HG03064 (cell line): Measurements from ENCODE around the gene LDLRAD4.

Experiments
- ATAC-seq: cut with Tn5 transposase; IDR thresholded peaks from one replicate; pipeline ENCODE4 v1.9.1; 2021; ENCODE audit warnings: low read depth; ENCODE audit not compliant: unreplicated experiment

LDLRAD4 gene

GRCh38 chr18:13629841-13630715, 411.5 kb downstream of the LDLRAD4 start:
- no peak for ATAC-seq

- ATAC-seq = no peak
These were observed 412.2 kb downstream of the LDLRAD4 start for GRCh38 chr18:13630716-13631268.

GRCh38 chr18:13633700-13634099, 415.1 kb downstream of the LDLRAD4 start:
- ATAC-seq = no peak

DNA sequence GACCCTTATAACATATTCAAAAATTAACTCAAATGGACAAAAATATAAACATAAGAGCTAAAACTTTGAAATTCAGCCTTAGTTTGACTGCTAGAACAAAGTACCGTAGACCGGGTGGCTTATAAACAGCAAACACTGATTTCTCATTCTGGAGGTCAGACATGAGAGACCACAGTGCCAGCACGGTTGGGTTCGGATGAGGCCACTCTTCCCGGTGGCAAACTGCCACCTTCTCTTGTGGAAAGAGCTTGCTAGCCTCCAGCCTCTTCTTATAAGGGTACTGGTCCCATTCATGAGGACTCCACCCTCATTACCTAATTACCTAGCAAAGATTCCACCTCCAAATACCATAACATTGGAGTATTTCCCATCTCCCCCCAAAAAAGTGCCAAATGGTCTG, 416.5 kb downstream of the LDLRAD4 start:
- no peak for ATAC-seq

GRCh38 chr18:13638719-13639595, 420.4 kb downstream of the LDLRAD4 start:
- ATAC-seq = no peak

GRCh38 chr18:13640266-13640860, 421.8 kb downstream of the LDLRAD4 start:
- no peak for ATAC-seq

DNA sequence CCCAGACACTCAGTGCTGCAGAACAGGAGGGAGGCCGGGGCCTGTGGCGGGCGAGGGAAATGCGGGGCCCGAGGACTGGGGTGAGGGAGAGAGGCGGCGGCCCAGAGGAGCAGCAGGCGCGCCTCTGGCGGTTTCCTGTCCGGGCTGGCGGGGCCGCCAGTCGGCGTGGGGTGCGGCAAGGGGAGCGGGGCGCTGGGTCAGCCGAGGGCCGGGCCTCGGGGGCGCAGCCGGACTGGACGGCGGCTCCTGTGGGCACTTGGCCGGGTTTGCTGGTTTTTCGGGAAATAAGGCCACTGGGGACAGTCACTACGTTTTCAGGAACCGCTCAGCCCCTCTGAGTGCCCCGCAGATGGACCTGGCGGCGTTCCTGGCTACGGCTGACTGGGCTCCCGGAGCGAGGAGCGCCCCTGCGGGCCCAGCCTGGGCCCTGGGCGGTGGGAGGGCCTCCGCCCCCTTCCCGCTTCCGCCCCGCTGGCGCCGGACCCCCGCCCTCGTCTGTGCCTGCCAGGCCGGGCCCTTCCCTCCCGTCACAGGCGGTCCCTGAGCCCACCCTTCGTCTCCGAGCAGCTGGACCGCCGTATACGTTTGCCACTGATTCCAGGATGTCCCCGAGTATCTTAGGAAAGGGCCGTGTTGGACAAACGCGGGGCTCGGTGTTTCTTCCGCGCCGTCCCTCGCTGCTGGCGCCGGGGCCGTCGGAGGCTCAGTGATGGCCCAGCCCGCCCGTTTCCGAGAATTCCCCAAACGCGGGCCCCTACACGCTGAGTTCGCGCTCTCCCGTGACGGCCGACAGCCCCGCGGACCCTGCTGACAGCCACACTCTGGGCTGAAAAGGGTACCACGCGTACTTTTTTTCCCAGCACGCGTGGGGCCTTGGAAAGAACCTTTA, 423.2 kb downstream of the LDLRAD4 start:
- ATAC-seq = no peak

DNA sequence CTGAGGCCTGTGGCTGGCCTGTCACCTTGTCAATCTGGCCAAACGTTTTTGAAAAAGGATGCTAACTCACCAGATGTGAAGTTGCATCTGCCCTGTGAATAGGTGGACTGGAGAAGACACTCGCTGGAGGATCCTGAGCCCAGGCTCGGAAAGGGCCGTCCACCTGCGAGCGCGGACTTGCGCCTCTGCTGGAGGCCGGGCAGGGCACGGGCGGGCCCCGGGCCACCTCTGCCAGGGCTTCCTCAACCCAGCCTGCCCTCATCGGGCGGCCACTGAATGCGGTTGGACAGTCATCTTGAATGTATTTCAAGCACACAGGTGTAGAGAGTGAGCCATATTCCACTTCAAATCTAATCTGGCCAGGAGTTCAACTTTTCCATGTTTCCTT, 423.9 kb downstream of the LDLRAD4 start:
- no peak for ATAC-seq

GRCh38 chr18:13643261-13643751, 424.7 kb downstream of the LDLRAD4 start:
- ATAC-seq = no peak

- ATAC-seq = no peak
These were observed 426.5 kb downstream of the LDLRAD4 start for GRCh38 chr18:13645093-13645492.

DNA sequence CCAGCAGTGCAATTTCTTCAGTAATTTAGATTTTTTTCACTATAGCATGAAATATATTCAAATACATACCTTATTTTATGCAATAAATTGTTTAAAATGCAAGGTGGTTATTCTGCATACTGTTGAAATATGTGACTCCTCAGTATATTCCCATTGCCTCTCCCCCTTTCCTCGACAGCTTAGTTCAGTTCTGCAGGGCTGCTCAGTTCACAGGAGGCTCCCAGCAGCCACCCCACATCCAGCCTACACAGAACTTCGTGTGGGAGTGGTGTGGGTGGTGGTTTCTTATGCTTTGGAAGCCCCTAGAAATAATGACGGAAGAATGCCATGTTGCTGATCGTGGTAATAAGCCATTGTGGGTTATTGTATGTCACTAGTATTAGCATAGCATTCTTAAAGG, 428.1 kb downstream of the LDLRAD4 start:
- no peak for ATAC-seq

DNA sequence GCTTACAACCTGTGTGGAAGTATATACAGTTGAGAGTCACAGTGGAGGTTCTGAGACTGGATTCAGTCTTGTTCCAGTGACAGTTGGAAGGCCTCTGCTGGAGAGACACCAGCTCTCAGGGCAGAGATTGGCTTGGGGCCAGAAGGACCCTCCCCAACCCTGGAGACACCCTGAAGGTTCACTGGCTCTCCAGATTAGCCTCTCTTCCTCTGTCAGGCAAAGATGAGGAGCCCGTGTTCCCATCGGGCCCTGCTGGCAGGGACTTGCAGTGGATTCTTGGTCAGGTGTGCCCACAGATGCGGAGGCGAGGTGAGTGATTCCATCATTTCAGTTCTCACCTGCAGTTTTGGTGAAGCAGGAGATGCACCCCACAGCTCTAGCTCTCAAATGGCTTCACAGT, 429.2 kb downstream of the LDLRAD4 start:
- ATAC-seq = no peak

- no peak for ATAC-seq
These were observed 431.1 kb downstream of the LDLRAD4 start for GRCh38 chr18:13649397-13650390.

- no peak for ATAC-seq
These were observed 435.3 kb downstream of the LDLRAD4 start for GRCh38 chr18:13653746-13654433.

GRCh38 chr18:13657974-13658373, 439.4 kb downstream of the LDLRAD4 start:
- ATAC-seq = no peak

DNA sequence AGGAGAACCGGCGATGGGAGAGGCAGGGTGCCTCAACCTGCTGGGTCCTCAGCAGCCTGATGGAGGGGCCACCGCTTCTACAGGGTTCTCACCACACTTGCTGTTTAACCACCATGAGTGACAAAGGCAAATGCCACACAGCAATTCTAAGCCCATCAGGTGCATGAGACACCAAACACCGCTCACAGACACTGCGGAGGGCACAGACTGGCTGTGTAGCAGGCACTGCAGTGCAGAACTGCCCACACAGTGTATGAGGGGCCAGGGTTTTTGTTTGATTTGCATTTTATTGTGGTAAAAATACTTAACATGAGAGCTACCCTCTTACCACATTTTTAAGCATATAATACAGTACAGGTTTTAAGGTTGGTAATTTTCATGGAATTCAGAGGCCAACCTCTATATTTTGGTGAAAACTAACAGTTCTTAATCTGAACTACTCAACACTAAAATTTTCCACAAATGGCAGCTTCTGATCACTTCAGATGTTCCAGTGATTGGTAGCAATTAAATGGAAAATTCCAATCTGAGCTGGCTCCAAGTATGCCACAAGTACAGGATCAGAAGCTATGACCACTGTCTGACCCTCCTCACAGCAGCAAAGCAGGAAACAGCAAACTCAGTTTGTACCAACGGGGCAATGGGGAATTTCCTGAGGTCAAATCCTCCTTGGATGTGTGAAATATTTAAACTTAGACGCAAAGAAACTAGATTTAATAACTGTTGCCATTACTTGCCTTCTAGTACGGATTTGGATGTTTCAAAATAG, 440.1 kb downstream of the LDLRAD4 start:
- ATAC-seq = no peak

DNA sequence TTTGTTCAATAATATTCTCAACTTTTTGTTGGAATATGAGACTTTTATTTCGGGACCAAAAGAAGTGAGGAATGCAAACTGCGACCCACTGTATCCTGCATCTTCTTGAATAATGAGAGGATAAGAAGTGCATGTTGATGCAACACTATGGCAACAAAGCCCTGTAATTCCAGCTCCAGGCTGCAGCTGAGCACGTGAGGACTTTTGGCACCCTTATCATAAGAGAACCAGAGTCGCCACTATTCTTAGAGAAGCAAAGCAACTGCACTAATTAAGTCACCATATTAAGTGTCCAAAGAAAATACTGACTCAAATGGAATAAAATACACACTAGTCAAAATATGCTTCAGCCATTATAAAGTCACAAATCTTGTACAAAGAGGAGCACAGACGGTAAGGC, 441.9 kb downstream of the LDLRAD4 start:
- ATAC-seq = no peak
